Measurements from ENCODE around the gene PRSS53. TPM values are rescaled to one million over a fixed set of nuclear protein-coding genes. Genes with fewer than 3 reads are reported as not detected.

The PRSS53 gene
- total RNA-seq, 1 experiment from 2014 or later: 2.8 TPM

- H2BK20ac ChIP-seq (ENCODE audit: low read depth, low read length, poor library complexity, severe bottlenecking): no peak overlapping the region
- no peak overlapping the region for H2AFZ ChIP-seq (ENCODE audit: low read length)
- H3K4me1 Mint-ChIP-seq: peaks cover 5 to 10% of the 10 kb centered on the region in 2 experiments; a peak in 3 of 4 replicates
- H2BK5ac ChIP-seq (ENCODE audit: insufficient read length, low read length): no peak overlapping the region
- H3K27ac Mint-ChIP-seq: no peak overlapping the region; a peak in 1 of 7 replicates
- no peaks in the 10 kb centered on the region for H3K9me3 ChIP-seq (ENCODE audit: control insufficient read depth, low read depth, low read length)
- H4K91ac ChIP-seq (ENCODE audit: insufficient read length, low read depth, low read length): no peak overlapping the region
- no peak overlapping the region for H3T11ph ChIP-seq (ENCODE audit: low read length)
- no peak overlapping the region for H2BK12ac ChIP-seq (ENCODE audit: insufficient read length, low read depth, low read length)
- H4K5ac ChIP-seq (ENCODE audit: insufficient read length, low read depth, low read length): no peak overlapping the region
- H3K56ac ChIP-seq (ENCODE audit: insufficient read length, low read depth, low read length): no peak overlapping the region
- H3K79me2 ChIP-seq (ENCODE audit: insufficient read depth, low read length): peaks cover 2% of the 10 kb centered on the region; the same call in 1 of the 2 replicates
- H2BK15ac ChIP-seq (ENCODE audit: low read depth, low read length): no peak overlapping the region
- no peak for TF ChIP-seq CTCF (conservative IDR thresholded peaks at IDR 0.05)
- H3K79me1 ChIP-seq (ENCODE audit: insufficient read depth, low read depth, low read length, poor library complexity, severe bottlenecking): peaks cover 2% of the 10 kb centered on the region
- H3K4me1 ChIP-seq (ENCODE audit: insufficient read depth, low read length): no peaks in the 10 kb centered on the region
- H3K23me2 ChIP-seq (ENCODE audit: insufficient read length, low read depth, low read length, poor library complexity, severe bottlenecking): peaks cover 9% of the 10 kb centered on the region
- H3K23ac ChIP-seq (ENCODE audit: insufficient read length, low read depth, low read length): no peak overlapping the region
- H3K18ac ChIP-seq (ENCODE audit: insufficient read length, low read depth, low read length): no peak overlapping the region
- no peak overlapping the region for H3K14ac ChIP-seq (ENCODE audit: insufficient read depth, low read length)
- no peaks in the 10 kb centered on the region; the same call in 1 of the 2 replicates for H3K27me3 Mint-ChIP-seq (ENCODE audit: low read depth)
- H3K27ac ChIP-seq (ENCODE audit: insufficient read length, low read depth, low read length): no peak overlapping the region
- no peak overlapping the region for H3K9ac ChIP-seq (ENCODE audit: extremely low read depth, insufficient read length, low read length)
- no CpG with 5 or more reads among the region's 8 CpGs for WGBS (ENCODE audit: extremely low coverage, insufficient read length, low lambda C conversion rate)
- H2AK5ac ChIP-seq (ENCODE audit: insufficient read length, low read length): no peak overlapping the region
- no peak overlapping the region for H4K8ac ChIP-seq (replicated peaks; ENCODE audit: insufficient read length, low read depth, low read length)
- H4K20me1 ChIP-seq (ENCODE audit: control insufficient read depth, insufficient read depth, insufficient read length): peaks cover 3% of the 10 kb centered on the region
- H2BK120ac ChIP-seq (ENCODE audit: low read depth, low read length, poor library complexity, severe bottlenecking): no peak overlapping the region
- H3K27me3 ChIP-seq (ENCODE audit: insufficient read depth, low read length): no peaks in the 10 kb centered on the region
- no peak overlapping the region for H3K4me3 Mint-ChIP-seq
- no peak overlapping the region for H3K4ac ChIP-seq (ENCODE audit: low read depth, low read length)
- H3K36me3 Mint-ChIP-seq (ENCODE audit: insufficient read depth in 1 of 3, low read depth in 3 of 3): peaks cover 4 to 27% (median 24%) of the 10 kb centered on the region in 3 experiments; a peak in 6 of 7 replicates
- no peaks in the 10 kb centered on the region; a peak in 1 of 5 replicates for H3K9me3 Mint-ChIP-seq
- no peak for DNase-seq
- H3K4me2 ChIP-seq (ENCODE audit: insufficient read depth, insufficient read length, low read length): no peak overlapping the region
Measured at GRCh38 chr16:31089199-31089598, 456 bp upstream of the PRSS53 start.

Measured in H9 (cell line).